GM12878 (cell line): ENCODE data around the gene SP1. TPM values are rescaled to one million over a fixed set of nuclear protein-coding genes. Genes with fewer than 3 reads are reported as not detected.

Source experiments
- ATAC-seq: fragments of 200-7000 bp; cut with Tn5 transposase; 3 replicates; pipeline ENCODE4 v1.9.1; 2020; ENCODE audit warnings: mild to moderate bottlenecking, moderate library complexity
- BruUV-seq: library from RNA; stranded (reverse); fragments of 400-500 nt; replicated peaks from 2 replicates; lab custom pipeline; 2021; lab: Mats Ljungman, UMichigan
- CTCF ChIA-PET: fragments of 300-600 bp; sonication (Branson Sonifier 250); formaldehyde crosslinking; extraction: SDS; loops from one replicate; lab custom pipeline; 2021; ENCODE audit warnings: inconsistent platforms; lab: Yijun Ruan, JAX
- POLR2A ChIA-PET: fragments of 350-600 bp; formaldehyde crosslinking; extraction: SDS; loops from one replicate; lab custom pipeline; 2021; ENCODE audit warnings: inconsistent platforms; lab: Charles Lee
- RAD21 ChIA-PET: fragments of 300-600 bp; sonication (Branson Sonifier 250); formaldehyde crosslinking; loops from one replicate; lab custom pipeline; 2023; ENCODE audit warnings: antibody characterized with exemption; ENCODE audit not compliant: unreplicated experiment; lab: Charles Lee
- SMC1A ChIA-PET: fragments of 300-600 bp; sonication (Branson Sonifier 250); formaldehyde crosslinking; loops from one replicate; lab custom pipeline; 2023; ENCODE audit not compliant: unreplicated experiment, uncharacterized antibody; lab: Charles Lee
- DNase-seq: peaks from one replicate; pipeline ENCODE4 v3.0.0-alpha.2; 2011; ENCODE audit warnings: low read depth, low spot score
- FAIRE-seq: peaks from 3 replicates; lab custom pipeline; 2011; peaks lifted over from hg19 to GRCh38; lab: Jason Lieb, UNC
- H2AFZ ChIP-seq: 2 replicates; pipeline ENCODE4 v1.6.0; 2011; ENCODE audit warnings: low read depth, low read length, control low read depth; ENCODE audit not compliant: control insufficient read depth
- H3K27ac ChIP-seq: 2 replicates; pipeline ENCODE4 v1.5.1; 2011; ENCODE audit warnings: control low read depth; ENCODE audit not compliant: control insufficient read depth, insufficient read depth
- H3K27me3 ChIP-seq, 2 experiments: replicated peaks in 1 of 2; 2 replicates each; pipeline versions ENCODE4 v1.6.0 to v1.6.1; 2011; ENCODE audit warnings: low read length in 1 of 2; ENCODE audit not compliant: control insufficient read depth in 2 of 2, insufficient read depth in 2 of 2
- H3K36me3 ChIP-seq, 2 experiments: 2 replicates each; pipeline ENCODE4 v1.5.1; 2011; ENCODE audit warnings: low read length in 1 of 2; ENCODE audit not compliant: control insufficient read depth in 2 of 2, insufficient read depth in 2 of 2
- H3K4me1 ChIP-seq: 2 replicates; pipeline ENCODE4 v1.6.1; 2011; ENCODE audit warnings: mild to moderate bottlenecking, low read length, moderate library complexity, mixed read lengths; ENCODE audit not compliant: control insufficient read depth, insufficient read depth
- H3K4me2 ChIP-seq: 2 replicates; pipeline ENCODE4 v1.6.0; 2011; ENCODE audit warnings: control low read depth; ENCODE audit not compliant: control insufficient read depth, insufficient read depth
- H3K4me3 ChIP-seq: fragments of 200-600 bp; sonication (generic); 2 replicates; pipeline ENCODE4 v1.5.1; 2016
- H3K79me2 ChIP-seq: 2 replicates; pipeline ENCODE4 v1.6.0; 2011; ENCODE audit warnings: low read length; ENCODE audit not compliant: control insufficient read depth, insufficient read depth
- H3K9ac ChIP-seq: 2 replicates; pipeline ENCODE4 v1.8.0; 2011; ENCODE audit warnings: low read length, control low read depth, mixed read lengths; ENCODE audit not compliant: control insufficient read depth, insufficient read depth
- H3K9me3 ChIP-seq: replicated peaks from 3 replicates; pipeline ENCODE4 v1.5.1; 2011; ENCODE audit warnings: mild to moderate bottlenecking, low read length; ENCODE audit not compliant: control insufficient read depth, insufficient read depth
- H4K20me1 ChIP-seq: 2 replicates; pipeline ENCODE4 v1.6.0; 2011; ENCODE audit not compliant: control insufficient read depth, insufficient read depth
- ATF2 ChIP-seq: IDR thresholded peaks from 2 replicates; pipeline ENCODE4 v1.6.1; 2012; ENCODE audit warnings: low read length, inconsistent platforms
- CHD1 ChIP-seq: IDR thresholded peaks from 2 replicates; pipeline ENCODE4 v1.6.1; 2012; ENCODE audit warnings: low read depth, low read length, improper control_type of control experiment
- GATAD2B ChIP-seq: fragments of 450-650 bp; conservative IDR thresholded peaks from 2 replicates; pipeline ENCODE4 v1.6.1; 2017; ENCODE audit warnings: low read depth, mild to moderate bottlenecking, moderate library complexity
- IKZF2 ChIP-seq, 2 experiments: fragments of 450-650 bp; IDR thresholded peaks; 2 replicates each; pipeline ENCODE4 v1.6.1; 2017; ENCODE audit warnings: mild to moderate bottlenecking in 2 of 2, moderate library complexity in 2 of 2
- PKNOX1 ChIP-seq: fragments of 450-650 bp; IDR thresholded peaks from 2 replicates; pipeline ENCODE4 v1.6.1; 2016; ENCODE audit warnings: mild to moderate bottlenecking
- RELA ChIP-seq: fragments of 450-650 bp; IDR thresholded peaks from 2 replicates; pipeline ENCODE4 v1.8.0; 2014; ENCODE audit warnings: borderline replicate concordance; ENCODE audit not compliant: partially characterized antibody
- TARDBP ChIP-seq: IDR thresholded peaks from 2 replicates; pipeline ENCODE4 v1.6.1; 2016; ENCODE audit warnings: borderline replicate concordance
- TCF12 ChIP-seq: IDR thresholded peaks from 2 replicates; pipeline ENCODE4 v1.6.1; 2011; ENCODE audit warnings: low read depth, mild to moderate bottlenecking, low read length
- ZNF687 ChIP-seq: fragments of 450-650 bp; IDR thresholded peaks from 2 replicates; pipeline ENCODE4 v1.6.1; 2017; ENCODE audit warnings: mild to moderate bottlenecking, moderate library complexity
- WGBS: methylation state at CpG from one replicate; pipeline ENCODE4 v1.1.6; 2016; ENCODE audit warnings: low lambda C conversion rate; ENCODE audit not compliant: insufficient replicate concordance, insufficient coverage; ENCODE audit errors: missing lambda C conversion rate; 5-methylcytosine and 5-hydroxymethylcytosine counted together
- in situ Hi-C: fragments of 300-500 bp; cut with MboI; formaldehyde crosslinking; loops from 9 replicates; pipeline ENCODE4 v1.14.3; 2018; ENCODE audit warnings: mixed read lengths
- intact Hi-C: fragments of 100-400 bp; cut with micrococcal nuclease; formaldehyde crosslinking; loops from one replicate; pipeline ENCODE4 v1.14.2; 2022; ENCODE audit not compliant: unreplicated experiment
- polyA plus RNA-seq, 11 experiments: library from polyadenylated mRNA; depleted of rRNA in 4 of 11; unstranded in 6 of 11; stranded (reverse) in 5 of 11; fragments of >200 nt; fragmentation: Nextera tagmentation in 4 of 11; fragmentation: Illumina TruSeq in 1 of 11; extraction: Ambion mirVana in 4 of 11; extraction: Trizol in 1 of 11; gene quantifications; 1 replicate in 1 of 11; 2 replicates in 10 of 11; pipeline versions ENCODE4 v1.2.1 to v1.2.3, GENCODE V29; 2011 to 2016; ENCODE audit warnings: inconsistent platforms in 2 of 11, missing spikeins in 2 of 11, low read depth in 1 of 11
- total RNA-seq, 4 experiments: library from RNA; depleted of rRNA in 3 of 4; stranded (reverse); fragments of >200 nt in 3 of 4; fragmentation: Illumina TruSeq in 1 of 4; extraction: Trizol in 1 of 4; gene quantifications; 2 replicates each; pipeline versions ENCODE4 v1.2.1 to v1.2.3, GENCODE V29; 2013 to 2021

Gene SP1
- total and polyA plus RNA-seq, 10 of the 15 experiments (the other 5 are each of a cell fraction or from before 2014, with no cell fraction given): 3.3 to 52.0 (median 25.2) TPM

GRCh38 chr12:53333289-53333688, 46.7 kb upstream of the SP1 start (continued):
- TF ChIP-seq TCF12 (no peak), IKZF2 (IDR thresholded peaks at IDR 0.05) (no peak), GATAD2B (no peak)
- TF ChIP-seq, all 136 proteins: peak for 0

- Histone ChIP-seq H3K9ac (no peak overlapping the region), H3K4me1 (peaks cover 5% of the 10 kb centered on the region; the same call in 1 of the 2 replicates), H3K79me2 (no peaks in the 10 kb centered on the region), H3K4me3 (no peak overlapping the region), H3K36me3 (no peaks in the 10 kb centered on the region), H4K20me1 (no peaks in the 10 kb centered on the region), H3K9me3 (no peaks in the 10 kb centered on the region), H2AFZ (no peak overlapping the region), H3K27me3 (peaks cover 3 to 5% of the 10 kb centered on the region in 2 experiments), H3K27ac (no peak overlapping the region), H3K4me2 (no peak overlapping the region)
- FAIRE-seq: no peak
- ChIA-PET SMC1A (interaction anchor here (0.9 to 1.1 kb wide), 3 partner anchors 11 to 121 kb away, joined by 3 to 4 read pairs (median 3); no protein-coding TSS in a partner anchor), CTCF (interaction anchor here (1.0 to 4.9 kb wide), 5 partner anchors 9 to 87 kb away, joined by 4 to 30 read pairs (median 9); partner anchors contain the start of gene AAAS), RAD21 (interaction anchor here (0.9 kb wide), 1 partner anchor 175 kb away, joined by 3 read pairs; no protein-coding TSS in a partner anchor), POLR2A (interaction anchor here (1.1 to 1.2 kb wide), 2 partner anchors 10 to 133 kb away, joined by 3 read pairs; no protein-coding TSS in a partner anchor)
- DNase-seq: no peak
- no TSS peak for BruUV-seq
- 11% methylated on average over 7 of the region's 7 CpGs for WGBS
- in situ Hi-C loops: no loop called here
- intact Hi-C loops: no loop called here
- no peak for ATAC-seq
- TF ChIP-seq RELA: no peak
- TF ChIP-seq ATF2: no peak
- TF ChIP-seq TARDBP: no peak
- TF ChIP-seq PKNOX1: no peak
- TF ChIP-seq CHD1: no peak
- TF ChIP-seq ZNF687: no peak
These were observed 46.1 kb upstream of the SP1 start for GRCh38 chr12:53333845-53334244.
